ENCODE data around the gene RXRB. TPM values are rescaled to one million over a fixed set of nuclear protein-coding genes. Genes with fewer than 3 reads are reported as not detected.

The RXRB gene
- total RNA-seq, 1 experiment from 2014 or later, result 25.9 TPM

DNA sequence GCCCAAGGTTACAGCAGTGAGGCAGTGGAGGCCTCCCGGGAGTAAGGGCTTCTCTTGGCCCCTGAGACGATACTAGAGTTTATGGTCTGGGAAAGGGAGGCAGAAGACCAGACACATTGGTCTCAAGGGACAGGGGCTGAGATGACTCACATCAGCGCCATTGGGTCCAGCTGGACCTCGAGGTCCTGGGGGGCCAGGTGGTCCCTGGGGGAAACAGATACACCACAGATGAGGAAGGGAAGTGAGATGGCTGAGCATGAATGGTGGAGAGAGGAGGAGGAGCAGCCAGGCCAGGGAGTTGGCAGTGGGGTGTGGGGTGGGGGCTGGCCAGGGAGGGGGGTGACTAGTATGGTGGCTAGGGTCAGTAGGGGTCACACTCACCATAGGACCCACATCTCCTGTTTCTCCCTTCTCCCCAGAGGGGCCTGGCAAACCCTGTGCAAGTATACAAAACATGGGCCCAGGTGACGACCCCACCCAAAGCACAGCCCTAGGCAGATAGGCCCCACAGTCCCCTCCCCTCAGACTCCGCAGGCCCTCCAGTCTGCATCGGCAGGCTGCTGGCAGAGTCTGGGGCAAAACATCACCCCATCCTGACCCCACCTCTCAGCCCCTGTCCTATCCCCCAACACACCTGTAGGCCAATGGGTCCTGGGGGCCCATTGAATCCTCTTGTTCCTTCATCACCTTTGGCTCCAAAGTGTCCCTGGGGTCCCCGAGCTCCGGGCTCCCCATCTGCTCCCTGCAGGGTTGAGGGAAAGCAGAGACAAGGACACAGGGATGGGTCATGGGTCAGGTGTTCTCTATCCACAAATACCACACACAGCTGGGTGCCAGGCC lies 30.1 kb downstream of the RXRB start:
- DNase-seq, result no peak
- H3K9me3 ChIP-seq (replicated peaks), result no peaks in the 10 kb centered on the region
- no peak overlapping the region for H3K27ac ChIP-seq
- H3K36me3 ChIP-seq, result no peaks in the 10 kb centered on the region
- H3K27me3 ChIP-seq, result no peaks in the 10 kb centered on the region
- H3K4me1 ChIP-seq, result no peaks in the 10 kb centered on the region
- no peak overlapping the region for H3K4me3 ChIP-seq

DNA sequence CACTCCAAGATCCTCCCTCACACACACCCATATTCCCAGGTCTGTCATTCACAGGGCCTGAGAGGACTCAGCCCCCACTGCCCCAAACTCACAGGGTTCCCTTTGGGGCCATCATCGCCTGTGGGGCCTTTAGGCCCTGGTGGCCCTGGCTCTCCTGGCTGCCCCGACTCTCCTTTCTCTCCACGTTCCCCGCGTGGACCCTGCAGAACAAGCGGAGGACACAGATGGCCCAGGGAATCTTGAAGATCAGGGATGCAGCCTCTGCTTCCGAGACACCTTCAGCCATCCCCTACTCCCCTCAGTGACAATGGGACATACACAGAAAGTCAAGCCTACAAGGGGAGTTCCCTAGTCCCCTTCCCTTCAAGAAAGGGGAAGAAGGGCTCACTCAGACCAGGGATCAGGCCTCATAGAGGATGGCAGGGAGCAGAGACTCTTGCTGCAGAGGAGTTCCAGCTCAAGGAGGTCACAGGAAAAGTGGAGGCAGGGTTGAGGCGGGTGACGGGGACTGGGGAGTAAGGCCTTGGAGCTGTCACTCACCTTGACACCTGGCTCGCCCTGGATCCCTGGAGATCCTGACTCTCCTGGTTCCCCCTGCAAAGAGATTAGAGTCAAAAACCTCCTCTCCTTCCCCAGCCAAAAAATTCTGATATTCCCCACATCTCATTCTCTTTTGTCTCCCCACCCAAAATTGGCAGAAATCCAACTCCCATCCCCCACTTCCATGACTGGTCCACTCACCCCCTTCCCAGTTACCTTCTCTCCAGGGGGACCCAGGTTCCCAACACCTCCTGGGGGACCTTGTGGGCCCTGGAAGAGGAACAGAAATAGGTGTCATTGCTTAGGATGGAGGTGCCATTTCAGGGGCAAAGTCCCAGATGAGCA lies 30.9 kb downstream of the RXRB start:
- no peak for DNase-seq
- no peaks in the 10 kb centered on the region for H3K27me3 ChIP-seq
- no peaks in the 10 kb centered on the region for H3K9me3 ChIP-seq (replicated peaks)
- no peak overlapping the region for H3K27ac ChIP-seq
- H3K4me1 ChIP-seq, result no peaks in the 10 kb centered on the region
- no peaks in the 10 kb centered on the region for H3K36me3 ChIP-seq
- H3K4me3 ChIP-seq, result no peak overlapping the region

DNA sequence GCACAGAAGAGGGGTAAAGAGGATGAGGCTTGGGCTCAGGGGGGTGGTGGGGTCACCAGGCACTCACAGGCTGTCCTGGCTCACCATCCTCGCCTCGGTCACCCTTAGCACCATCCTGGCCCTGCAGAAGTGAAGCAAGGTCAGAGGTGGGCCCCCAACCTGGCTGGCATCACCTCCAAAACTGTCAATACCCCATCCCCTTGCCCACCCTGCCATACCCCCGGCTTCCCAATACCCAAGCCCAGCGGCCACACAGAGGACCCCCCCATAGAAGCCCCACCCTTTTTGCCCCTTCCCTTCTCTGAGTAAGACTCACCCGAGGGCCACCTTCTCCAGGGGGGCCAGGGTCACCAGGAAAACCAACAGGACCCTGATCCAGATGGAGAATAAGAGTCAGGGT lies 31.8 kb downstream of the RXRB start:
- H3K27ac ChIP-seq, result no peak overlapping the region

DNA sequence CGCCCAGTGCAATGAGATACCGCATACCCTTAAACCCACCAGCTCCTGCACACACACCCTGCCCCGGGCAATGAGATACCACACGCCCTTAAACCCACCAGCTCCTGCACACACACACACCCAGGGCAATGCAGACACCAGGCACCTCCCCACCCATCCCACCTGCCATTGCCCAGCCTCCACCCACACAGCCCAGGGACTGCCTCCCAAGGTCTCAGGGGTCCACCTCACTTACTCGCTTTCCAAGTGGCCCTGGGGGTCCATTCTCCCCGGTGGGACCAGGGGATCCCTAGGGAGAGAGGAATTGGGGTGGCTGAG lies 32.2 kb downstream of the RXRB start:
- DNase-seq, result no peak
- no peaks in the 10 kb centered on the region for H3K9me3 ChIP-seq (replicated peaks)
- no peak overlapping the region for H3K27ac ChIP-seq
- H3K4me1 ChIP-seq, result no peaks in the 10 kb centered on the region
- no peaks in the 10 kb centered on the region for H3K27me3 ChIP-seq
- H3K36me3 ChIP-seq, result no peaks in the 10 kb centered on the region
- no peak overlapping the region for H3K4me3 ChIP-seq

More for the DNA sequence above, 31.8 kb downstream of the RXRB start:
- Histone ChIP-seq H3K9me3 (replicated peaks) (no peaks in the 10 kb centered on the region), H3K36me3 (no peaks in the 10 kb centered on the region), H3K27me3 (no peaks in the 10 kb centered on the region), H3K4me1 (no peaks in the 10 kb centered on the region), H3K4me3 (no peak overlapping the region)
- no peak for DNase-seq

DNA sequence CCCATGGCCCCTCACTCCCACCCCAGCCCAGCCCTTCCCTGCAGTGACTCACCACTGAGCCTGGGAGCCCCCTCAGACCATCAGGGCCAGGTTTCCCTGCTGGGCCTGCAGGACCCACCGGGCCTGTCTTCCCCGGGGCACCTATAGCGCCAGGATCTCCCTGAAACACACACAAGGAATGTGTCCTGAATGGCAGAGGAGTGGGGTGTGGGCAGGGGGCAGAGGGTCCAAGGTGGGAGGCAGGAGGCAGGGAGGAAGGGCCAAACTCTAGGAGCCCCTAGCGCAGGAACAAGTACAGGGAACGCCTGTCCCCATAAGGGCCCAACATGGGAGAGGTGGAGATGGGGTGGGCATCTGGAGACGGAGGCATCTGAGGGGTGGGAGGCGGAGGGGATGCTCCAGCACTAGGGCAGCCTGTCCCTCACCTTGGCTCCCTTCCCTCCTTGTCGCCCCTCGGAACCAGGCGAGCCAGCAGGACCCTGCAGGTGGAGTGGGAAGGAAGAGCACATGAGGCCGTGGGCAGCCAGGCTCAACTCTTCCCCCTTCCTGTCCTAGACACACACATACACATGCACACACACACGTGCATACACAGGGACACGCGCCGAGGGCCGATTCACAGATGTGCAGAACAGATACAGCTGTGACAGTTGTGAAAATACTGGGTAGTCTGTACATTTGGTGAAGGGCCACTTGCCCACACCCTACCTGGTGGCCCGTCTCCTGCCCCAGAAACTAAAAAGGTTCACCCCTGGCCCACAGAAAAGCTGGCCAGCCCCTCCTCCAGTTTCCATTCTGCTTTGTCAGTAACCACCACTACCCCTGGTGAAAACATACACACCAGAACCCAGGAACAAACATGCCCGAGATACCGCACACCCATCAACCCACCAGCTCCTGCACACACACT lies 32.8 kb downstream of the RXRB start:
- H3K36me3 ChIP-seq, result no peaks in the 10 kb centered on the region
- H3K4me1 ChIP-seq, result no peaks in the 10 kb centered on the region
- no peak for DNase-seq
- no peak overlapping the region for H3K4me3 ChIP-seq
- no peaks in the 10 kb centered on the region for H3K9me3 ChIP-seq (replicated peaks)
- no peak overlapping the region for H3K27ac ChIP-seq
- no peaks in the 10 kb centered on the region for H3K27me3 ChIP-seq

DNA sequence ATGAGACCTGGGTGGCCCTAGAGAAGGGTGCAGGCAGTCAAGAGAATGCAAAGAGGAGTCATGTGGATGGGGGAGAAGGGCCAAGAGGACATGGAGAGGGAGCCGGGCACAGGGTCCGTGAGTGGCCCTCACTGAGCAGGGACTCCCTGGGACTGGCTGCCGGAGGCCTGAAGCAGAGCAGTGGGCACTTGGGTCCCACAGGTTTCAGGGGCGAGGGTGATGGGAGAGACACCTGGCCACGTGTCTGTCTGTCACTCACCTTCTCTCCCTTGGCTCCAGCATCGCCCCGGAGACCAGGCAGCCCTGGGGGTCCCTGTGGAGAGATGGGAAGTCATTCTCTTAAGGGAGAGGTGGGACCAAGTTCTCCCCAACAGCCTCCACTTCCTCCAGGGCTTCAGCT lies 33.7 kb downstream of the RXRB start:
- Histone ChIP-seq H3K27me3 (no peaks in the 10 kb centered on the region), H3K36me3 (no peaks in the 10 kb centered on the region), H3K4me3 (no peak overlapping the region), H3K9me3 (replicated peaks) (no peaks in the 10 kb centered on the region), H3K4me1 (peaks cover 4% of the 10 kb centered on the region; the same call in 1 of the 2 replicates), H3K27ac (no peak overlapping the region)
- no peak for DNase-seq

DNA sequence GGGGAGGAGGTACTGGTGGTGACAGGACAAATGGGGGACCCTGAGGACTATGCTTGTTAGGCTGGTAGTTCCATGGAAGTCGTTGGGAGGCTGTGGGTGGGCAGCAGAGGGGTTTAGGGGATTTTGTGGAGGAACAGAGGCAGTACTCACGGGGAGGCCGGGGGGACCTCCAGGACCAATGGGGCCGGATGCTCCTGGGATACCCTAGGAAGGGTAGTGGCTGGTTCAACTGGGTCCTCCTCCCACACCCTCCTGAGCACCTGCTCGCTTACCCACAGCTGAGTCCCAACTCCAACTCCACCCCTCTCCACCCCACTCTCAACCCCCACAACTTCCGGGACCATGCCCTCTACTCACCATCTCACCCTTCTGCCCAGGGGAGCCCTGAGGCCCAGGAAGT lies 34.1 kb downstream of the RXRB start:
- H3K4me3 ChIP-seq, result no peak overlapping the region
- peaks cover 4% of the 10 kb centered on the region; the same call in 1 of the 2 replicates for H3K4me1 ChIP-seq
- no peaks in the 10 kb centered on the region for H3K9me3 ChIP-seq (replicated peaks)
- no peaks in the 10 kb centered on the region for H3K27me3 ChIP-seq
- no peak overlapping the region for H3K27ac ChIP-seq
- DNase-seq, result no peak
- no peaks in the 10 kb centered on the region for H3K36me3 ChIP-seq

DNA sequence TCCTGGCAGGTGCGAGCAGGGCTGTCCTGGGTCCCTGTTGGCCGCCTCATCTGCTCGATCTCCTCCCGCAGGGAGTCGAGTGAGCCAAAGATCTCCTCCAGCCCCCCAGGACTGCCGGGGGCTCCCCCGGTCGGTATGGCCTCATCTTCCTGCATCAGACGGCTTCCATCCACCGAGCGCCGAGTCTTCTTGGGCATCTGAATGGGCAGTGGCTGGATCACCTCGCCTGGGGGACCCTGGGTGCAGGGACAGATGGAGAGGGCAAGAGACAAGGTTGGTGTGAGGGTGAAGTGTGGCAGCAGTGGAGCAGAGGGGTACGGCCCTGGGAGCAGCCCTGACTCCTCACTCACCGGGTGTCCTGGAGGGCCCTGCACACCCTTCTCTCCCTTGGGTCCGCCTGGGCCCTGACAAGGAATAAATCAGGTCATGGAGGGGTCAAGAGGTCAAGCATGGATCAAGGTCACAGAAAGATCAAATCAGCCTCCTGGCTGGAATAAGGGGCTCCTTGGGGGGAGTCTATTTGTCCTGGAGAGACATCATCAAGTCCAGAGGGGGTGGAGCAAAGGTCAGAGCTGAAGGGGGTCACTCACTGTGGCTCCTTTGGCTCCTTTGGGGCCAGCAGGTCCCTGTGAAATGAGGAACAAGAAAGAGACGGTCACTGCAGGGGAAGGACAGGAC lies 34.7 kb downstream of the RXRB start:
- DNase-seq, result no peak
- Histone ChIP-seq H3K4me3 (no peak overlapping the region), H3K27ac (no peak overlapping the region), H3K36me3 (no peaks in the 10 kb centered on the region), H3K4me1 (peaks cover 7% of the 10 kb centered on the region), H3K9me3 (replicated peaks) (no peaks in the 10 kb centered on the region), H3K27me3 (no peaks in the 10 kb centered on the region)

DNA sequence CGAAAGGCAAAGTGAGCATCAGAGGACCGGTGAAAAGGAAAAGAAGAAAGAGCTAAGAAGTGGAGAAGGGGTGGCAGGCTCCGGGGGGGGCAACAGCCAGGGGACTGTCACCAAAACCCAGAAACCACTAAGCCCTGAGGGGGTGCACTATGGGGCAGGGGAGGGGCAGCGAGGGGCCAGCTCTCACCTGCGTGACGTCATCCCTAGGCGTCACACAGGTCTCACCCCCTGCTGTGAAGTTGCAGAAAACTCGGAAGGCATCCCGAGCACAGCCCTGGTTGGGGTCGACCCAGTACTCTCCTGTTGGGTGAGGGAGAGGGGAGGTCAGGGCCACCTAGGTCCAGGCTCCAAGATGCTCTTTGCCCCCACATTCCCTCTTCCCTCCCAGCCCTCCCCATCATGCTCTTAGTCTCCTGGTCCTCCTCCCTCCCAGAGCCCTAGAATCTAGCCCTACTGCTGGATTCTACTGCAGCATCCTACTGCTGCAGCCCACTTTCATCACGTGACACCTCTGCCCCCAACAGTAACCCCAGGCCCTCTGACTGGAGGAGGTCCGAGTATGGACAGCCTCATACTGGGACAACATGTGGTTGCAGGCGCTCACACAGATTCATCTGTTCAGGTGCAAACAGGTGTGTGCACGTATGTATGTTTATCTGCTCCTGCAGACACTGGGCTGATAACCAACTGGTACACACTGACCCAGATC lies 35.6 kb downstream of the RXRB start:
- Histone ChIP-seq H3K4me3 (no peak overlapping the region), H3K27ac (no peak overlapping the region), H3K36me3 (no peaks in the 10 kb centered on the region), H3K27me3 (no peaks in the 10 kb centered on the region), H3K4me1 (peaks cover 10% of the 10 kb centered on the region), H3K9me3 (replicated peaks) (no peaks in the 10 kb centered on the region)
- DNase-seq, result no peak

DNA sequence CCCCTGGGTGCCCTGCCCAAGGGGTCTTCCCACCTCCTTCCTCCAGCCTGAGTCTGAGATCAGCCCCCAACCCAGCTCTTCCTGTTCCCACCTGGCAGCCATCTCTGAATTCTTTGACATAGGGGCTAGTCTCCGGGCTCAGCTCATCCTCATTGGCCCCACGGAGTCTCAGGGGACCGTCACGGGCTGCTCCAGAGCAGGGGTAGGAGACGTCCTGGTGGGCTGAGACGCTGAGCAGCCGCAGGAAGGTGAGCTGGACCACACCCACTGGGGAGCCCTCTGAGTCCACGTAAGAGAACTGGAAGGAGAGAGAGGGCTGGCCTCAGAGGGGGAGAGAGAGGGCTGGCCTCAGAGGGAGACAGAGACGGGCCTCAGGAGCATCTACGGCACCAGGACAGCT lies 36.3 kb downstream of the RXRB start:
- H3K4me1 ChIP-seq, result peaks cover 10% of the 10 kb centered on the region
- H3K9me3 ChIP-seq (replicated peaks), result no peaks in the 10 kb centered on the region
- no peak overlapping the region for H3K4me3 ChIP-seq
- no peaks in the 10 kb centered on the region for H3K36me3 ChIP-seq
- H3K27ac ChIP-seq, result no peak overlapping the region
- H3K27me3 ChIP-seq, result no peaks in the 10 kb centered on the region
- no peak for DNase-seq

DNA sequence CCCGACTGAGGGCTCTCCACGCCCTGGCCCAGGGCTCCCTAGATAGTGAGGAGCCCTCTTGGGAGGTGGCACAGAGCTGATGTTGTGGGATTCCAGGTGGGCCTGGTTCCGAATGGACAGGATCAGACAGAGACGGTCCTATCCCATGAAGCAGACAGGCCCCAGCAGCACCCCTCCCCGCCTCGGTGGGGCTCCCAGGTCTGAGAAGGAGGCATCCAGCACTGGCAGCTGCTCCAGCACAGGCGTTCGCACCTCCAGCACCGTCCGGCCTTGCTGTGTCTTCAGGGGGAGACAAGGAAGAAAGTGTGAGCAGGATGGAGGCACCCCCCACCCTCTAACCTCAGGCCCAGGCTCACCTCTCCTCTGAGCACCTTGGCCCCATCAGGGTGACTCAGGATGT lies 36.9 kb downstream of the RXRB start:
- H3K36me3 ChIP-seq, result no peaks in the 10 kb centered on the region
- no peak overlapping the region for H3K27ac ChIP-seq
- no peak for DNase-seq
- H3K27me3 ChIP-seq, result no peaks in the 10 kb centered on the region
- H3K9me3 ChIP-seq (replicated peaks), result no peaks in the 10 kb centered on the region
- H3K4me3 ChIP-seq, result no peak overlapping the region
- H3K4me1 ChIP-seq, result peaks cover 10% of the 10 kb centered on the region

DNA sequence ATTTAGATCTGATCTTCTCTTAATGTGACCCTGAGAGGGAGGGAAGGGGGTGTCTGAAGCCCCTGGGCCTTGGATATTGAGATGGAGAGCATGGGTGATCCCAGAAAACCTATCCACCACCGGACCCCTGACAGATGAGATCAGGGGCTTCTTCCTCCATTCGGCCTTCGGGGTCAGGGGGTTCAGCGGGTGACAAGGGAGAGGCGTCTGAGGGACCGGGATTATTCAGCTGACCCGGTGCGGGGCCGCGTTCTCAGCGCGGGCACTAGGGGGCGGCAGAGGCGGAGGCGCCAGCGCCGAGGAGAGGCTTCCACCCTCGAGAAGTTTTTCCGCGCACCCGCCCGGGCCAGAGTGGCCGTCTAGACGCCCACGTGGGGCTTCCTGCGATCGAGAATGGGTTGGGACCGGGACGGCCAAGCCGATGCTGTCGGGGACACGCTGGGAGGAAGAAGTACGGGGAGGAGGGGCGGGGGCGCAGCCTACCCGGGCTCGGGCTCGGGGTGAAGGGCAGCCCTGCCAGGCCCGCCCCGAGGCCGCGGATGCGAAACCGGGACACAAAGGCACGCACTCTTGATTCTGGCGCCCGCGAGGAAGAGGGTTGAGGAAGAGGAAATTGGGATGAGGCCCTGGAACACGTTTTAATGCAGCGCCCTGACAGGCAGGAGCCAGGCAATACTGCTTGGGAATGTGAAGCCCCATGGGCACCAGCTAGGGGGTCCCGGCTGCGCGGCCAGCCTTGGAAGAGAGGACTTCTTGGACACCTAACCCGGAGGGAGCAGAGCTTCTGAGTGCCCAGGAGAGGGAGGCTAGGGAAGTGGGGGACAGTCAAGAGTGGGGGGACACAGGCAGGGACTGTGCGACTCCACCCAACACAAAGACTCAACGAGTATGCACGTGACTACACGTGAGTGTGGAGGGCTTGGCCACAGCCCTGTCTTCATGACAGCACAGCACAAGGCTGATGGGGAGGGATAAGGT lies 38.8 kb downstream of the RXRB start:
- Histone ChIP-seq H3K4me1 (peaks cover 10% of the 10 kb centered on the region), H3K36me3 (no peaks in the 10 kb centered on the region), H3K27me3 (peaks cover 8% of the 10 kb centered on the region; the same call in 1 of the 2 replicates), H3K4me3 (peak overlapping the region; percentile 52), H3K27ac (peak overlapping the region; percentile 41), H3K9me3 (replicated peaks) (no peaks in the 10 kb centered on the region)
- DNase-seq, result peak; percentile 76 to 79

All from SJCRH30 (cell line).